GM12878 (cell line): Measurements from ENCODE around the gene ZNF814. TPM values are rescaled to one million over a fixed set of nuclear protein-coding genes. Genes with fewer than 3 reads are reported as not detected.

Experiments
- ATAC-seq: fragments of 200-7000 bp; cut with Tn5 transposase; 3 replicates; pipeline ENCODE4 v1.9.1; 2020; ENCODE audit warnings: mild to moderate bottlenecking, moderate library complexity
- BruUV-seq: library from RNA; stranded (reverse); fragments of 400-500 nt; replicated peaks from 2 replicates; lab custom pipeline; 2021; lab: Mats Ljungman, UMichigan
- CTCF ChIA-PET: fragments of 300-600 bp; sonication (Branson Sonifier 250); formaldehyde crosslinking; extraction: SDS; loops from one replicate; lab custom pipeline; 2021; ENCODE audit warnings: inconsistent platforms; lab: Yijun Ruan, JAX
- POLR2A ChIA-PET: fragments of 350-600 bp; formaldehyde crosslinking; extraction: SDS; loops from one replicate; lab custom pipeline; 2021; ENCODE audit warnings: inconsistent platforms; lab: Charles Lee
- RAD21 ChIA-PET: fragments of 300-600 bp; sonication (Branson Sonifier 250); formaldehyde crosslinking; loops from one replicate; lab custom pipeline; 2023; ENCODE audit warnings: antibody characterized with exemption; ENCODE audit not compliant: unreplicated experiment; lab: Charles Lee
- SMC1A ChIA-PET: fragments of 300-600 bp; sonication (Branson Sonifier 250); formaldehyde crosslinking; loops from one replicate; lab custom pipeline; 2023; ENCODE audit not compliant: unreplicated experiment, uncharacterized antibody; lab: Charles Lee
- DNase-seq: peaks from one replicate; pipeline ENCODE4 v3.0.0-alpha.2; 2011; ENCODE audit warnings: low read depth, low spot score
- FAIRE-seq: peaks from 3 replicates; lab custom pipeline; 2011; peaks lifted over from hg19 to GRCh38; lab: Jason Lieb, UNC
- H2AFZ ChIP-seq: 2 replicates; pipeline ENCODE4 v1.6.0; 2011; ENCODE audit warnings: low read depth, low read length, control low read depth; ENCODE audit not compliant: control insufficient read depth
- H3K27ac ChIP-seq: 2 replicates; pipeline ENCODE4 v1.5.1; 2011; ENCODE audit warnings: control low read depth; ENCODE audit not compliant: control insufficient read depth, insufficient read depth
- H3K27me3 ChIP-seq, 2 experiments: replicated peaks in 1 of 2; 2 replicates each; pipeline versions ENCODE4 v1.6.0 to v1.6.1; 2011; ENCODE audit warnings: low read length in 1 of 2; ENCODE audit not compliant: control insufficient read depth in 2 of 2, insufficient read depth in 2 of 2
- H3K36me3 ChIP-seq, 2 experiments: 2 replicates each; pipeline ENCODE4 v1.5.1; 2011; ENCODE audit warnings: low read length in 1 of 2; ENCODE audit not compliant: control insufficient read depth in 2 of 2, insufficient read depth in 2 of 2
- H3K4me1 ChIP-seq: 2 replicates; pipeline ENCODE4 v1.6.1; 2011; ENCODE audit warnings: mild to moderate bottlenecking, low read length, moderate library complexity, mixed read lengths; ENCODE audit not compliant: control insufficient read depth, insufficient read depth
- H3K4me2 ChIP-seq: 2 replicates; pipeline ENCODE4 v1.6.0; 2011; ENCODE audit warnings: control low read depth; ENCODE audit not compliant: control insufficient read depth, insufficient read depth
- H3K4me3 ChIP-seq: fragments of 200-600 bp; sonication (generic); 2 replicates; pipeline ENCODE4 v1.5.1; 2016
- H3K79me2 ChIP-seq: 2 replicates; pipeline ENCODE4 v1.6.0; 2011; ENCODE audit warnings: low read length; ENCODE audit not compliant: control insufficient read depth, insufficient read depth
- H3K9ac ChIP-seq: 2 replicates; pipeline ENCODE4 v1.8.0; 2011; ENCODE audit warnings: low read length, control low read depth, mixed read lengths; ENCODE audit not compliant: control insufficient read depth, insufficient read depth
- H3K9me3 ChIP-seq: replicated peaks from 3 replicates; pipeline ENCODE4 v1.5.1; 2011; ENCODE audit warnings: mild to moderate bottlenecking, low read length; ENCODE audit not compliant: control insufficient read depth, insufficient read depth
- H4K20me1 ChIP-seq: 2 replicates; pipeline ENCODE4 v1.6.0; 2011; ENCODE audit not compliant: control insufficient read depth, insufficient read depth
- CUX1 ChIP-seq: IDR thresholded peaks from 2 replicates; pipeline ENCODE4 v1.6.1; 2012; ENCODE audit warnings: improper control_type of control experiment, low read depth, low read length; ENCODE audit not compliant: insufficient replicate concordance
- GATAD2B ChIP-seq: fragments of 450-650 bp; conservative IDR thresholded peaks from 2 replicates; pipeline ENCODE4 v1.6.1; 2017; ENCODE audit warnings: low read depth, mild to moderate bottlenecking, moderate library complexity
- HDGF ChIP-seq: fragments of 450-650 bp; IDR thresholded peaks from 2 replicates; pipeline ENCODE4 v1.6.1; 2016; ENCODE audit warnings: antibody characterized with exemption
- IRF5 ChIP-seq: fragments of 450-650 bp; IDR thresholded peaks from 2 replicates; pipeline ENCODE4 v1.6.1; 2017; ENCODE audit warnings: borderline replicate concordance
- KAT2A ChIP-seq: conservative IDR thresholded peaks from 2 replicates; pipeline ENCODE4 v1.6.1; 2011; ENCODE audit warnings: low read depth, low read length; ENCODE audit not compliant: control insufficient read depth
- MYC ChIP-seq: IDR thresholded peaks from 2 replicates; pipeline ENCODE4 v1.6.1; 2011; ENCODE audit warnings: mild to moderate bottlenecking, low read length, moderate library complexity, inconsistent platforms; ENCODE audit not compliant: insufficient read depth, insufficient replicate concordance, insufficient read length, severe bottlenecking
- TAF1 ChIP-seq: IDR thresholded peaks from 2 replicates; pipeline ENCODE4 v1.6.1; 2011; ENCODE audit warnings: mild to moderate bottlenecking, low read depth, low read length, borderline replicate concordance
- TCF3 ChIP-seq: IDR thresholded peaks from 2 replicates; pipeline ENCODE4 v1.6.1; 2012; ENCODE audit warnings: low read depth, mild to moderate bottlenecking, low read length, borderline replicate concordance; ENCODE audit not compliant: insufficient read depth
- WRNIP1 ChIP-seq: IDR thresholded peaks from 2 replicates; pipeline ENCODE4 v1.6.1; 2011; ENCODE audit warnings: low read depth, low read length, improper control_type of control experiment, borderline replicate concordance
- ZNF384 ChIP-seq: IDR thresholded peaks from 2 replicates; pipeline ENCODE4 v1.6.1; 2012; ENCODE audit warnings: low read depth, mild to moderate bottlenecking, low read length, improper control_type of control experiment, borderline replicate concordance
- ZNF687 ChIP-seq: fragments of 450-650 bp; IDR thresholded peaks from 2 replicates; pipeline ENCODE4 v1.6.1; 2017; ENCODE audit warnings: mild to moderate bottlenecking, moderate library complexity
- ZSCAN29 ChIP-seq: fragments of 450-650 bp; IDR thresholded peaks from 2 replicates; pipeline ENCODE4 v1.6.1; 2017; ENCODE audit warnings: mild to moderate bottlenecking, moderate library complexity
- WGBS: methylation state at CpG from one replicate; pipeline ENCODE4 v1.1.6; 2016; ENCODE audit warnings: low lambda C conversion rate; ENCODE audit not compliant: insufficient replicate concordance, insufficient coverage; ENCODE audit errors: missing lambda C conversion rate; 5-methylcytosine and 5-hydroxymethylcytosine counted together
- in situ Hi-C: fragments of 300-500 bp; cut with MboI; formaldehyde crosslinking; loops from 9 replicates; pipeline ENCODE4 v1.14.3; 2018; ENCODE audit warnings: mixed read lengths
- intact Hi-C: fragments of 100-400 bp; cut with micrococcal nuclease; formaldehyde crosslinking; loops from one replicate; pipeline ENCODE4 v1.14.2; 2022; ENCODE audit not compliant: unreplicated experiment
- polyA plus RNA-seq, 11 experiments: library from polyadenylated mRNA; depleted of rRNA in 4 of 11; unstranded in 6 of 11; stranded (reverse) in 5 of 11; fragments of >200 nt; fragmentation: Nextera tagmentation in 4 of 11; fragmentation: Illumina TruSeq in 1 of 11; extraction: Ambion mirVana in 4 of 11; extraction: Trizol in 1 of 11; gene quantifications; 1 replicate in 1 of 11; 2 replicates in 10 of 11; pipeline versions ENCODE4 v1.2.1 to v1.2.3, GENCODE V29; 2011 to 2016; ENCODE audit warnings: inconsistent platforms in 2 of 11, missing spikeins in 2 of 11, low read depth in 1 of 11
- total RNA-seq, 4 experiments: library from RNA; depleted of rRNA in 3 of 4; stranded (reverse); fragments of >200 nt in 3 of 4; fragmentation: Illumina TruSeq in 1 of 4; extraction: Trizol in 1 of 4; gene quantifications; 2 replicates each; pipeline versions ENCODE4 v1.2.1 to v1.2.3, GENCODE V29; 2013 to 2021

The ZNF814 gene
- total and polyA plus RNA-seq, 10 of the 15 experiments (the other 5 are each of a cell fraction or from before 2014, with no cell fraction given): 10.9 to 31.0 (median 21.6) TPM

GRCh38 chr19:57800696-57801095, 88.1 kb downstream of the ZNF814 start:
- WGBS: 97% methylated on average over 5 of the region's 5 CpGs
- no peak for ATAC-seq
- H3K27ac ChIP-seq: no peak overlapping the region
- BruUV-seq: no TSS peak
- TF ChIP-seq ZSCAN29: no peak
- TF ChIP-seq GATAD2B: no peak
- TF ChIP-seq IRF5: no peak
- TF ChIP-seq CUX1: no peak
- TF ChIP-seq HDGF: no peak
- no peak for TF ChIP-seq TCF3
- no peak for TF ChIP-seq ZNF687
- no peak for TF ChIP-seq TAF1
- no peak for TF ChIP-seq ZNF384
- no peak for TF ChIP-seq KAT2A
- TF ChIP-seq WRNIP1: no peak
- no peak for TF ChIP-seq MYC
- ChIA-PET RAD21 (no interaction called here), POLR2A (interaction anchor here (0.6 to 0.9 kb wide), 2 partner anchors 14 to 520 kb away, joined by 3 to 5 read pairs; partner anchors contain the start of gene ZNF552), SMC1A (interaction anchor here (1.0 to 1.2 kb wide), 3 partner anchors 19 to 50 kb away, joined by 3 read pairs; no protein-coding TSS in a partner anchor), CTCF (interaction anchor here (0.7 to 1.8 kb wide), 3 partner anchors 25 to 93 kb away, joined by 3 to 5 read pairs (median 4); partner anchors contain the start of gene ZNF776)
- no peak overlapping the region for H3K9ac ChIP-seq
- H3K4me1 ChIP-seq: peaks cover 5% of the 10 kb centered on the region
- intact Hi-C loops: no loop called here
- H3K36me3 ChIP-seq: peaks cover 0 to 6% of the 10 kb centered on the region in 2 experiments; a peak in 1 of 4 replicates
- H3K4me3 ChIP-seq: no peak overlapping the region
- no peak overlapping the region for H3K4me2 ChIP-seq
- H3K79me2 ChIP-seq: no peaks in the 10 kb centered on the region; the same call in 1 of the 2 replicates
- no peak overlapping the region for H2AFZ ChIP-seq
- no peaks in the 10 kb centered on the region for H3K9me3 ChIP-seq
- no peaks in the 10 kb centered on the region for H4K20me1 ChIP-seq
- H3K27me3 ChIP-seq: no peaks in the 10 kb centered on the region
- no peak for FAIRE-seq
- no peak for DNase-seq
- in situ Hi-C loops: loop anchor here (25.0 kb wide), 1 partner anchor 1663 kb away; the partner anchor contains the start of gene ZNF444
